ENCODE data around the gene ATRNL1. TPM values are rescaled to one million over a fixed set of nuclear protein-coding genes. Genes with fewer than 3 reads are reported as not detected.

Gene ATRNL1
- total RNA-seq, 4 donors from 2014 or later: 0.34 to 0.98 (median 0.44) TPM; not detected in 1

DNA sequence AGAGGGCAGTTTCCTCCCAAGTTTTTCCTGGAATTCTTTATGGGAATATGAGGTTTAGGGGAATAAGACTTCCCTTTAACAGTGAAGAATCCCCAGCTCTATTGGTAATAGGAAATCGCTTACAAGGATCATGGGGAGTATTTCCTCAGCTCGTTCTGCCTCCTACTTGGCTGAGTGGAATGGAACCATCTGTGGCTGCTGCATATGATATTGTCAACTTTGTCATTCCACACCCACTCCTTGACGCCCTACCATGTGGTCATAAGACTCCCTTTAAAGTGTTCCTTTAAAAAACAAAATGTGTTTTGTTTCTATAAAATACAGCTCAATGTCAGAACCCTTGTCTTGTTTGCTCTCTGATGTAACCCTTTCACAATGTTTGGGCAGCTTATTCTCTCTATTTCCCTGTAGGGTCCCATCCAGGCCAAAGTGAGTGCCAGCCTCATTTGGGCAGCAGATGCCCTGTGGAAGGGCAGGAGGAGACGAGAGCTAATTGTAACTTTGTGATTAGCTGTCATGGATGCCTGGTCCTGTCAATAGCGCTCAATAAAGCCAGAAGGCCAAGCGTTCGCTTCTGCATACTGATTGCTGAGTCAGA is 33.8 kb upstream of the ATRNL1 start:
- TF ChIP-seq, protein P1, sequence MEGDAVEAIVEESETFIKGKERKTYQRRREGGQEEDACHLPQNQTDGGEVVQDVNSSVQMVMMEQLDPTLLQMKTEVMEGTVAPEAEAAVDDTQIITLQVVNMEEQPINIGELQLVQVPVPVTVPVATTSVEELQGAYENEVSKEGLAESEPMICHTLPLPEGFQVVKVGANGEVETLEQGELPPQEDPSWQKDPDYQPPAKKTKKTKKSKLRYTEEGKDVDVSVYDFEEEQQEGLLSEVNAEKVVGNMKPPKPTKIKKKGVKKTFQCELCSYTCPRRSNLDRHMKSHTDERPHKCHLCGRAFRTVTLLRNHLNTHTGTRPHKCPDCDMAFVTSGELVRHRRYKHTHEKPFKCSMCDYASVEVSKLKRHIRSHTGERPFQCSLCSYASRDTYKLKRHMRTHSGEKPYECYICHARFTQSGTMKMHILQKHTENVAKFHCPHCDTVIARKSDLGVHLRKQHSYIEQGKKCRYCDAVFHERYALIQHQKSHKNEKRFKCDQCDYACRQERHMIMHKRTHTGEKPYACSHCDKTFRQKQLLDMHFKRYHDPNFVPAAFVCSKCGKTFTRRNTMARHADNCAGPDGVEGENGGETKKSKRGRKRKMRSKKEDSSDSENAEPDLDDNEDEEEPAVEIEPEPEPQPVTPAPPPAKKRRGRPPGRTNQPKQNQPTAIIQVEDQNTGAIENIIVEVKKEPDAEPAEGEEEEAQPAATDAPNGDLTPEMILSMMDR (IDR thresholded peaks at IDR 0.05; ENCODE audit: low read depth): no peak

- TF ChIP-seq, protein P1 (IDR thresholded peaks at IDR 0.05; ENCODE audit: low read depth): no peak
These were observed 29.2 kb upstream of the ATRNL1 start for GRCh38 chr10:115063701-115064658.

DNA sequence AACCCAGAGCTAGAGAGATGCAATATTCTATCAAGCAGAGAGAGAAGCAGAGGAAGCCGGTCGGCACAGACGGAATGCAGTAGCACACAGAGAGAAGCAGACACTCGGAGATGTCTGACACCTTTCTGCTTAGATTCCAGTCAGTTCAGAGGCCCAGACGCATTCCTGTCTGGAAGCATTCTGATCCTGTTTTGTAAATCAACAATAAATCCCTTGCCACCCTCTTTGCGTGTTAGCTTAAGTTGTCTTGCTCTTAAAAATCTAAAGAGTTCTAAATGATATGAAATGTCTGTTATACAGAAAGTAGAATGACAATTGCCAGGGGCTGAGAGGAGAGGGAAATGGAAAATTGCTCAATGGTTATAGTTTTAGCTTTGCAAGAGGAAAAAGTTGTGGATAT is 27.4 kb upstream of the ATRNL1 start:
- TF ChIP-seq, protein P1 (IDR thresholded peaks at IDR 0.05; ENCODE audit: low read depth): no peak

DNA sequence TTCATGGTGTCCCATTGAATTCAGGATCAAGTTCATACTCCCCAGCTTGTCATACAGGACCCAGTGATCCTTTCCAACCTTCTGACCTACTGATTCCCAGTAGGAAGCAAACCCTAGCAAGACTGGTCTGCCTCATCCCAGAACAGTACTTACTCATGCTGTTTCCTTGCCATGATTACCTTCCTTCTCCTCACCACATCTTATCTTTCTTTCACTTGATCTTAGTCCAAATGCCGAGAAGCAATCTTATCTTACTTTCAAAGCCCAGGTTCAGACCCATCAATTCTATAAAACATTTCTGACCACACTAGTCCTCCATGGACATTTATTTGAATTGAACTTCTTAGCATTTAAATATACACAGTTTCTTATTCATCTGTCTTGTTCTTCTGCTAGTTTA is 26.6 kb upstream of the ATRNL1 start:
- TF ChIP-seq, protein P1 (IDR thresholded peaks at IDR 0.05; ENCODE audit: low read depth): no peak

- TF ChIP-seq, protein P1 (IDR thresholded peaks at IDR 0.05; ENCODE audit: low read depth): no peak
These were observed 19.4 kb upstream of the ATRNL1 start for GRCh38 chr10:115073796-115074195.

DNA sequence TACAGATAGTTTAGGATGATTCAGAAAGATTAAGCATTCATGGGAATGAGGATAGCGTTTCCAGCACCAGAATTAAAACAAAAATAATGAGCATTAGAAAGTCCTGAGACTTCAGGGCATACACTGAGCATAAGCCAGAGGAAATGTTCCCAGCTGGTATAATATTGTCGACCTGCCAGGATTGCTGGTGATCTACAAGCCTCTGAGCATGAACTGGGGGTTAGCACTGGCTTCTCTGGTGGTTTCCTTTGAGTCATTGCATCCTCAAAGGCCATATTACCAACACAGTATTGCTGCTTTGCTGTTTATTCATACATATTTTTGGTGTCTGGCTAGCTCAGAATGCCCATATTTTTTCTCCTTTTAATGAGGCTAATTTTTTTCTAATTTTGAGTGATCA is 10.7 kb upstream of the ATRNL1 start:
- TF ChIP-seq, protein P1 (IDR thresholded peaks at IDR 0.05; ENCODE audit: low read depth): no peak

DNA sequence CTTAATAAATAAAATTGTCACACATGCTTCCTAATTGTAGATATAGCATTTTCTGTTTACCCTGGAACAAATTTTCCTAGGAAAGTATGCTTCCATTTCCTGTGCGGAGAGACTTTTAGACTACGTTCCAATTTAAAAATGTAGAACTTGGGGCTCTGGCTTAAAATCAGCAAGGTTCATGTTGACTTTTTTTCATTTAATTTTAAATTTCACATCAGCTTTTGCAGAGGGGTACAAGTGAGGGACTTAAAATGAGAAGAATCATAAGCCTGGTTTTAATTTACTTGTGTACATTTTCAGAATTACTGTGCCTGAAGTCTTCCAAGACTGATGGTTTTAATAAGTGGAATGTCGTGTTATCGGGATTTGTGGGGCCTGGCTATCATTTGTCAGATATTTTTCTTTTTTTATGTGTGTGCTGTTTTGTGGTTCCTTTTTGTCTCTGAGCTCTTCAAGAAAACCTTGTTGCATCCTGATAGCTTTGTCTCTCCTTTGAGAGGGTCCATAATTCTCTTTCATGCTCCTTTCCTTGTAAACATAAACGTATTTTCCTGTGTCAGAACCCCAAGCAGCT is 8.8 kb upstream of the ATRNL1 start:
- TF ChIP-seq, protein P1 (IDR thresholded peaks at IDR 0.05; ENCODE audit: low read depth): no peak

Data from subcutaneous adipose tissue (tissue), 4 donors.